Measurements from ENCODE around the gene STK11. TPM values are rescaled to one million over a fixed set of nuclear protein-coding genes. Genes with fewer than 3 reads are reported as not detected.

STK11 gene
- total RNA-seq, 4 donors from 2014 or later, result 60.2 to 83.4 (median 71.1) TPM

- Histone ChIP-seq H3K27ac (peak overlapping the region; percentile 96 to 100 (median 99)), H3K9me3 (no peaks in the 10 kb centered on the region), H3K4me1 (peaks cover 65 to 74% of the 10 kb centered on the region in 2 donors), H3K4me3 (replicated peaks in 1 of 3) (peak overlapping the region; percentile 59 to 87 (median 79)), H3K27me3 (no peaks in the 10 kb centered on the region), H3K36me3 (peaks cover 18 to 19% of the 10 kb centered on the region in 2 donors)
- 0% methylated on average over 7 of the region's 74 CpGs; no CpG with 5 or more reads in 1 of the 2 donors for WGBS, 2 donors
- peak; percentile 45 to 97 (median 86) for TF ChIP-seq CTCF (IDR thresholded peaks at IDR 0.05)
- no peak for TF ChIP-seq POLR2A (IDR thresholded peaks at IDR 0.05)
- intact Hi-C loops (cut with DNase I), result no loop called here
- peak; percentile 81 to 83 for DNase-seq
These were observed 43.3 kb downstream of the STK11 start for GRCh38 chr19:1248786-1249297.

GRCh38 chr19:1249298-1249989 is 43.9 kb downstream of the STK11 start:
- WGBS, 2 donors, result 1% methylated on average over 38 of the region's 102 CpGs; no CpG with 5 or more reads in 1 of the 2 donors
- TF ChIP-seq CTCF (IDR thresholded peaks at IDR 0.05), result no peak
- TF ChIP-seq POLR2A (IDR thresholded peaks at IDR 0.05), result peak; percentile 70 to 77
- Histone ChIP-seq H3K4me1 (peaks cover 65 to 74% of the 10 kb centered on the region in 2 donors), H3K9me3 (no peaks in the 10 kb centered on the region), H3K27ac (peak overlapping the region; percentile 98 to 100 (median 99)), H3K4me3 (replicated peaks in 1 of 3) (peak overlapping the region; percentile 59 to 83 (median 62)), H3K27me3 (no peaks in the 10 kb centered on the region), H3K36me3 (peaks cover 24 to 25% of the 10 kb centered on the region in 2 donors)
- intact Hi-C loops (cut with DNase I), result no loop called here
- DNase-seq, result peak; percentile 93 to 96

- Histone ChIP-seq H3K9me3 (no peaks in the 10 kb centered on the region), H3K27me3 (no peaks in the 10 kb centered on the region), H3K36me3 (peaks cover 29 to 30% of the 10 kb centered on the region in 2 donors), H3K4me3 (replicated peaks in 1 of 3) (peak overlapping the region; percentile 58 to 83 (median 59)), H3K4me1 (peaks cover 59 to 74% of the 10 kb centered on the region in 2 donors), H3K27ac (peak overlapping the region; percentile 87 to 99 (median 98))
- TF ChIP-seq CTCF (IDR thresholded peaks at IDR 0.05) (no peak), POLR2A (IDR thresholded peaks at IDR 0.05) (no peak)
- DNase-seq, result no peak
- intact Hi-C loops (cut with DNase I), result no loop called here
- no CpG with 5 or more reads among the region's 67 CpGs for WGBS, 2 donors
These were observed 44.4 kb downstream of the STK11 start for GRCh38 chr19:1249990-1250436.

GRCh38 chr19:1250437-1251260 is 45.1 kb downstream of the STK11 start:
- H3K9me3 ChIP-seq, result no peaks in the 10 kb centered on the region
- H3K27me3 ChIP-seq, result no peaks in the 10 kb centered on the region
- 1 to 5% methylated on average over 17 to 18 of the region's 90 CpGs for WGBS, 2 donors
- peaks cover 53 to 74% of the 10 kb centered on the region in 2 donors for H3K4me1 ChIP-seq
- H3K27ac ChIP-seq, result peak overlapping the region; percentile 84 to 99 (median 98)
- intact Hi-C loops (cut with DNase I), result no loop called here
- H3K4me3 ChIP-seq (replicated peaks in 1 of 3), result peak overlapping the region in 2 of 3 donors; percentile 60 to 83
- DNase-seq, result peak; percentile 57 to 58
- H3K36me3 ChIP-seq, result peaks cover 36 to 37% of the 10 kb centered on the region in 2 donors
- TF ChIP-seq CTCF (IDR thresholded peaks at IDR 0.05) (no peak), POLR2A (IDR thresholded peaks at IDR 0.05) (no peak)

All from thyroid gland (tissue), 4 donors.